SU-DHL-6 (cell line): ENCODE results near the gene LARP1B.
"Not testable (repeated sequence)": the region's sequence is repeated elsewhere in the genome, so short reads cannot be mapped to it uniquely, and the experiment has no call there.

Experiments used
- CTCF ChIP-seq: fragments of 200-600 bp; sonication (generic); IDR thresholded peaks from one replicate; pipeline ENCODE4 v1.5.1; 2017; ENCODE audit warnings: antibody characterized with exemption, mild to moderate bottlenecking, low read length, moderate library complexity; ENCODE audit not compliant: insufficient read depth, poor library complexity, severe bottlenecking
- EZH2phosphoT487 ChIP-seq: fragments of 200-600 bp; sonication (generic), shearing (Covaris generic); conservative IDR thresholded peaks from 2 replicates; pipeline ENCODE4 v1.6.1; 2018; ENCODE audit warnings: mild to moderate bottlenecking, antibody characterized with exemption, low read length, moderate library complexity, mixed read lengths

GRCh38 chr4:128055441-128056206, 5.5 kb upstream of the LARP1B start:
- not testable (repeated sequence) for TF ChIP-seq CTCF, EZH2phosphoT487
